HepG2 (cell line): ENCODE results near the gene AXIN2. TPM values are rescaled to one million over a fixed set of nuclear protein-coding genes. Genes with fewer than 3 reads are reported as not detected.
A peak's percentile ranks its signal among the peaks of the same experiment; 100 is the strongest.

Source experiments
- ATAC-seq: fragments of 200-7000 bp; cut with Tn5 transposase; 3 replicates; pipeline ENCODE4 v1.9.1; 2020; ENCODE audit warnings: mild to moderate bottlenecking, moderate library complexity
- BruUV-seq: library from RNA; stranded (reverse); fragments of 400-500 nt; replicated peaks from 2 replicates; lab custom pipeline; 2021; lab: Mats Ljungman, UMichigan
- CTCF ChIA-PET: fragments of 300-600 bp; formaldehyde crosslinking; extraction: SDS; loops from one replicate; lab custom pipeline; 2021; ENCODE audit warnings: low total read pairs, inconsistent platforms, low intra/inter-chr PET ratio; lab: Yijun Ruan, JAX
- POLR2A ChIA-PET: fragments of 350-600 bp; sonication (Branson Sonifier 250); formaldehyde crosslinking; loops from one replicate; lab custom pipeline; 2020; ENCODE audit warnings: antibody characterized with exemption, inconsistent platforms; lab: Yijun Ruan, JAX
- DNase-seq: peaks from one replicate; pipeline ENCODE4 v3.0.0-alpha.2; 2015; ENCODE audit warnings: low spot score
- FAIRE-seq: peaks from 3 replicates; lab custom pipeline; 2011; peaks lifted over from hg19 to GRCh38; lab: Jason Lieb, UNC
- H2AFZ ChIP-seq: one replicate; pipeline ENCODE4 v1.6.1; 2011; ENCODE audit warnings: low read length, inconsistent platforms
- H3K27ac ChIP-seq: fragments of 300-600 bp; 3 replicates; pipeline ENCODE4 v1.8.0; 2011; ENCODE audit warnings: mixed run types, mild to moderate bottlenecking, mixed read lengths, low read length, inconsistent platforms; ENCODE audit not compliant: insufficient read depth; ENCODE audit errors: extremely low read length
- H3K27me3 ChIP-seq, 2 experiments: fragments of 200-600 bp in 1 of 2; 2 replicates in 1 of 2; 3 replicates in 1 of 2; pipeline versions ENCODE4 v1.6.0 to v1.8.0; 2011; ENCODE audit warnings: low read length in 2 of 2, mild to moderate bottlenecking in 2 of 2, moderate library complexity in 2 of 2, inconsistent platforms in 1 of 2; ENCODE audit not compliant: insufficient read depth in 2 of 2, control insufficient read depth in 1 of 2
- H3K36me3 ChIP-seq, 2 experiments: fragments of 200-600 bp in 1 of 2; replicated peaks in 1 of 2; 2 replicates in 1 of 2; 3 replicates in 1 of 2; pipeline versions ENCODE4 v1.5.1 to v1.8.0; 2011; ENCODE audit warnings: low read length in 2 of 2, inconsistent platforms in 1 of 2; ENCODE audit not compliant: insufficient read depth in 2 of 2, control insufficient read depth in 1 of 2
- H3K4me1 ChIP-seq: 2 replicates; pipeline ENCODE4 v1.5.1; 2012; ENCODE audit warnings: low read length, inconsistent platforms; ENCODE audit not compliant: insufficient read depth
- H3K4me2 ChIP-seq: 2 replicates; pipeline ENCODE4 v1.6.0; 2011; ENCODE audit warnings: low read depth, low read length, inconsistent platforms
- H3K4me3 ChIP-seq, 3 experiments: fragments of 200-600 bp in 1 of 3; sonication (generic), shearing (Covaris generic) in 1 of 3; replicated peaks in 1 of 3; 2 replicates each; pipeline ENCODE4 v1.5.1; 2011 to 2016; ENCODE audit warnings: low read length in 3 of 3, inconsistent platforms in 2 of 3, low read depth in 2 of 3, mild to moderate bottlenecking in 2 of 3, control low read depth in 1 of 3, mixed read lengths in 1 of 3; ENCODE audit not compliant: insufficient read depth in 1 of 3
- H3K79me2 ChIP-seq: one replicate; pipeline ENCODE4 v1.6.1; 2011; ENCODE audit warnings: low read length, inconsistent platforms; ENCODE audit not compliant: insufficient read depth
- H3K9ac ChIP-seq: 2 replicates; pipeline ENCODE4 v1.6.0; 2011; ENCODE audit warnings: mild to moderate bottlenecking, low read depth, low read length, inconsistent platforms; ENCODE audit not compliant: insufficient read depth
- H3K9me3 ChIP-seq: 2 replicates; pipeline ENCODE4 v1.5.1; 2012; ENCODE audit warnings: mild to moderate bottlenecking, low read length
- H4K20me1 ChIP-seq: 2 replicates; pipeline ENCODE4 v1.6.0; 2011; ENCODE audit warnings: inconsistent platforms, mild to moderate bottlenecking, low read length, moderate library complexity; ENCODE audit not compliant: insufficient read depth
- ARID3A ChIP-seq: IDR thresholded peaks from 2 replicates; pipeline ENCODE4 v1.6.1; 2012; ENCODE audit warnings: low read depth, low read length, improper control_type of control experiment
- ESRRA ChIP-seq: sonication (generic); formaldehyde crosslinking; IDR thresholded peaks from 2 replicates; pipeline ENCODE4 v1.5.1; 2020; ENCODE audit warnings: mild to moderate bottlenecking, low read depth, missing genetic modification reagents
- GABPA ChIP-seq, 2 experiments: IDR thresholded peaks; 2 replicates each; pipeline ENCODE4 v1.6.1; 2011 to 2016; ENCODE audit warnings: low read depth in 2 of 2, low read length in 1 of 2, missing biosample characterization in 1 of 2, missing genetic modification characterization in 1 of 2
- IRF1 ChIP-seq: sonication (generic); formaldehyde crosslinking; IDR thresholded peaks from 2 replicates; pipeline ENCODE4 v1.4.0; 2020; ENCODE audit warnings: low read depth, mild to moderate bottlenecking, missing genetic modification reagents
- KLF13 ChIP-seq: sonication (generic); formaldehyde crosslinking; IDR thresholded peaks from 2 replicates; pipeline ENCODE4 v1.4.0; 2020; ENCODE audit warnings: mild to moderate bottlenecking, missing genetic modification reagents
- PAXIP1 ChIP-seq: sonication (generic); formaldehyde crosslinking; conservative IDR thresholded peaks from 2 replicates; pipeline ENCODE4 v1.4.0; 2020; ENCODE audit warnings: mild to moderate bottlenecking, missing genetic modification reagents, moderate library complexity
- RBM22 ChIP-seq: fragments of 200-400 bp; formaldehyde crosslinking; optimal IDR thresholded peaks from 2 replicates; pipeline ENCODE3; 2017; ENCODE audit warnings: mild to moderate bottlenecking, low read length, moderate library complexity
- SKI ChIP-seq: fragments of 450-650 bp; IDR thresholded peaks from one replicate; pipeline ENCODE4 v1.6.1; 2018; ENCODE audit warnings: mild to moderate bottlenecking; ENCODE audit not compliant: partially characterized antibody
- SMARCE1 ChIP-seq: fragments of 450-650 bp; IDR thresholded peaks from 2 replicates; pipeline ENCODE4 v1.6.1; 2017; ENCODE audit warnings: borderline replicate concordance
- ZNF143 ChIP-seq: sonication (generic); formaldehyde crosslinking; IDR thresholded peaks from 2 replicates; pipeline ENCODE4 v1.4.0; 2020; ENCODE audit warnings: missing genetic modification reagents
- ZNF577 ChIP-seq: sonication (generic); formaldehyde crosslinking; IDR thresholded peaks from 2 replicates; pipeline ENCODE4 v1.4.0; 2020; ENCODE audit warnings: mild to moderate bottlenecking, low read depth, missing genetic modification reagents, borderline replicate concordance
- ZNF777 ChIP-seq: sonication (generic); formaldehyde crosslinking; IDR thresholded peaks from 2 replicates; pipeline ENCODE4 v1.4.0; 2020; ENCODE audit warnings: missing genetic modification reagents
- WGBS: methylation state at CpG from one replicate; pipeline ENCODE4 v1.1.6; 2017; ENCODE audit warnings: low lambda C conversion rate; 5-methylcytosine and 5-hydroxymethylcytosine counted together
- in situ Hi-C: cut with HindIII; loops from 2 replicates; pipeline ENCODE4 v1.10.0; 2017; ENCODE audit warnings: low pct_unique_long_range_greater_than_20kb; ENCODE audit not compliant: extremely low pct_ligation_motif_present
- intact Hi-C: fragments of 100-400 bp; cut with micrococcal nuclease; formaldehyde crosslinking; loops from one replicate; pipeline ENCODE4 v1.10.0; 2022; ENCODE audit not compliant: unreplicated experiment
- polyA plus RNA-seq, 8 experiments: library from polyadenylated mRNA; depleted of rRNA in 3 of 8; stranded (reverse) in 7 of 8; unstranded in 1 of 8; fragments of >200 nt; fragmentation: Illumina TruSeq in 4 of 8; extraction: Trizol in 4 of 8; gene quantifications; 2 replicates each; pipeline versions ENCODE4 v1.2.1 to v1.2.3, GENCODE V29; 2011 to 2016; ENCODE audit warnings: low read depth in 4 of 8, missing spikeins in 1 of 8, mixed read lengths in 1 of 8; ENCODE audit not compliant: insufficient read depth in 1 of 8
- total RNA-seq, 5 experiments: library from RNA; depleted of rRNA; stranded (reverse); fragments of >200 nt; fragmentation: Illumina TruSeq; extraction: Trizol; gene quantifications; 2 replicates each; pipeline ENCODE4 v1.2.3, GENCODE V29; 2016; ENCODE audit warnings: low read depth in 1 of 5

The AXIN2 gene
- total and polyA plus RNA-seq, 2 of the 13 experiments (the other 11 are each of a cell fraction or from before 2014, with no cell fraction given) = 58.6 to 63.4 TPM

GRCh38 chr17:65544672-65545071 is 16.8 kb downstream of the AXIN2 start:
- H3K9me3 ChIP-seq = no peaks in the 10 kb centered on the region
- H3K4me3 ChIP-seq = no peak overlapping the region
- WGBS = 96% methylated on average over 11 of the region's 11 CpGs
- POLR2A ChIA-PET = no interaction called here
- no peak overlapping the region for H2AFZ ChIP-seq
- peaks cover 44% of the 10 kb centered on the region for H4K20me1 ChIP-seq
- in situ Hi-C loops = loop anchor here (5.0 to 25.0 kb wide), 2 partner anchors 252 to 618 kb away; no protein-coding TSS in a partner anchor
- peaks cover 53% of the 10 kb centered on the region for H3K79me2 ChIP-seq
- ATAC-seq (no peak), DNase-seq (no peak), FAIRE-seq (no peak)
- H3K27me3 ChIP-seq = no peaks in the 10 kb centered on the region
- BruUV-seq = no TSS peak
- TF ChIP-seq ZNF143 (no peak), RBM22 (peak; percentile 94)
- CTCF ChIA-PET = no interaction called here
- intact Hi-C loops = no loop called here
- no peak overlapping the region for H3K27ac ChIP-seq
- no peak overlapping the region for H3K4me2 ChIP-seq
- H3K36me3 ChIP-seq = peaks cover 62 to 97% of the 10 kb centered on the region in 2 experiments
- H3K4me1 ChIP-seq = peaks cover 35% of the 10 kb centered on the region
- H3K9ac ChIP-seq = no peak overlapping the region

GRCh38 chr17:65542610-65543009 is 18.8 kb downstream of the AXIN2 start:
- intact Hi-C loops (no loop called here), in situ Hi-C loops (loop anchor here (25.0 kb wide), 1 partner anchor 620 kb away; no protein-coding TSS in a partner anchor)
- ATAC-seq (no peak), DNase-seq (no peak), FAIRE-seq (no peak)
- H3K9ac ChIP-seq = no peak overlapping the region
- H3K4me3 ChIP-seq = no peak overlapping the region
- ChIA-PET POLR2A (interaction anchor here (1.3 to 2.1 kb wide), 3 partner anchors 11 to 14 kb away, joined by 3 to 4 read pairs (median 3); no protein-coding TSS in a partner anchor), CTCF (no interaction called here)
- H3K36me3 ChIP-seq = peaks cover 64 to 97% of the 10 kb centered on the region in 2 experiments
- no peaks in the 10 kb centered on the region for H3K9me3 ChIP-seq
- H2AFZ ChIP-seq = no peak overlapping the region
- H3K27ac ChIP-seq = no peak overlapping the region
- BruUV-seq = no TSS peak
- no peak overlapping the region for H3K4me2 ChIP-seq
- peaks cover 35% of the 10 kb centered on the region for H3K4me1 ChIP-seq
- peaks cover 65% of the 10 kb centered on the region for H4K20me1 ChIP-seq
- H3K27me3 ChIP-seq = no peaks in the 10 kb centered on the region
- H3K79me2 ChIP-seq = peaks cover 61% of the 10 kb centered on the region
- TF ChIP-seq SMARCE1 (peak; percentile 57; the same call in 1 of the 2 replicates), SKI (peak; percentile 40), KLF13 (CRISPR knock-in tag) (no peak), ZNF577 (CRISPR knock-in tag) (no peak), ZNF777 (CRISPR knock-in tag) (no peak), ARID3A (0 out of 2 replicates have a peak, but pooled peaks have one; percentile 52), PAXIP1 (CRISPR knock-in tag) (0 out of 2 replicates have a peak, but pooled peaks have one; percentile 7), ESRRA (CRISPR knock-in tag) (no peak), GABPA (IDR thresholded peaks at IDR 0.05; ENCODE audit: low read depth, low read length) (no peak), GABPA (CRISPR knock-in tag; IDR thresholded peaks at IDR 0.05; ENCODE audit: low read depth) (no peak), IRF1 (CRISPR knock-in tag) (no peak)
